Neural crest cell (in vitro differentiated cells): Measurements from ENCODE around the gene UFM1. TPM values are rescaled to one million over a fixed set of nuclear protein-coding genes. Genes with fewer than 3 reads are reported as not detected.
"Not testable (repeated sequence)": the region's sequence is repeated elsewhere in the genome, so short reads cannot be mapped to it uniquely, and the experiment has no call there.

Source experiments
- DNase-seq: peaks from one replicate; pipeline ENCODE4 v3.0.0; 2021; ENCODE audit warnings: low read depth, mixed read lengths, low spot score
- H3K27ac Mint-ChIP-seq: one replicate; pipeline ENCODE4 v1.8.0; 2021; ENCODE audit warnings: mild to moderate bottlenecking, mixed read lengths; ENCODE audit not compliant: unreplicated experiment
- H3K27me3 Mint-ChIP-seq: 2 replicates; pipeline ENCODE4 v1.8.0; 2021; ENCODE audit warnings: low read depth, mild to moderate bottlenecking, mixed read lengths
- H3K36me3 Mint-ChIP-seq: 2 replicates; pipeline ENCODE4 v1.8.0; 2021; ENCODE audit warnings: low read depth, mild to moderate bottlenecking, mixed read lengths
- H3K4me1 Mint-ChIP-seq: 2 replicates; pipeline ENCODE4 v1.8.0; 2021; ENCODE audit warnings: mixed read lengths
- H3K4me3 Mint-ChIP-seq: one replicate; pipeline ENCODE4 v1.8.0; 2021; ENCODE audit warnings: mild to moderate bottlenecking, mixed read lengths
- H3K9me3 Mint-ChIP-seq: 2 replicates; pipeline ENCODE4 v1.8.0; 2021; ENCODE audit warnings: mixed read lengths
- total RNA-seq: library from RNA; stranded (reverse); gene quantifications from 2 replicates; pipeline ENCODE4 v1.2.1, GENCODE V29; 2021
- TF ChIP-seq, protein P1 (sequence below): fragments of 200-600 bp; sonication (generic); conservative IDR thresholded peaks from 2 replicates; pipeline ENCODE4 v1.5.0; 2021; ENCODE audit warnings: antibody characterized with exemption, mild to moderate bottlenecking

Gene UFM1
- total RNA-seq, 1 donor from 2014 or later = 35.7 TPM

DNA sequence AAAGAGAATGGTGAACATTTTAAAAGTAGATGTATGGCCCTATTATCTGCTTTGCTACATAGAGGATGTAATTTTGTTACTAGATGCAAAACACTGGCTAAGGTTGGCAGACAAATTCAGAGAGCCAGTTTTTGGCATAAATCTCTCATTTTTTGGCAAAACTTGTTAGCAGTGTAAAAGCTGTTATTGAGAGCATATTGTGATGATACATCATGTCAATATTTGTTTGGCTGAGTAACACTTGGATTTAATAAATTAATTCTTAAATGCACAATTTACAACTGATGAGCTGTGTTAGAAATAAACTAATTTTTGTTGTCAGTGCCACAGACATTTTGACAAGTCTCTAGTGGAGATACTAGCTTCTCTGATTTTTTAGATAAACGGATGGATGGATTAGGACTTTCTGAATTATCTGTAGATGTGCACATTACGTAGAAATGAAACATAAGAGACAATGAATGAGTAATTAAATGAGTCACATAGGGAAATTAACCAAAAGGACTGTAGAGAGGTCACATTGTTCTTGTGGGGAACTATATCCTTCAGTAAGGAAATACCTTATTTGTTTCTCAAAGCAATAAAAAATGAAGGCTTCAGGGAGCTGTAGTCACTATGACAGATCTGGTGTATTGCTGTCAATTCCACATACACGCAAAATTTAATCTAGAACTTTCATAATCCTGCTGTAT, 17.4 kb downstream of the UFM1 start:
- no peaks in the 10 kb centered on the region for H3K9me3 Mint-ChIP-seq
- no peak for DNase-seq
- no peaks in the 10 kb centered on the region for H3K27me3 Mint-ChIP-seq
- H3K4me1 Mint-ChIP-seq = no peaks in the 10 kb centered on the region
- TF ChIP-seq, protein P1, sequence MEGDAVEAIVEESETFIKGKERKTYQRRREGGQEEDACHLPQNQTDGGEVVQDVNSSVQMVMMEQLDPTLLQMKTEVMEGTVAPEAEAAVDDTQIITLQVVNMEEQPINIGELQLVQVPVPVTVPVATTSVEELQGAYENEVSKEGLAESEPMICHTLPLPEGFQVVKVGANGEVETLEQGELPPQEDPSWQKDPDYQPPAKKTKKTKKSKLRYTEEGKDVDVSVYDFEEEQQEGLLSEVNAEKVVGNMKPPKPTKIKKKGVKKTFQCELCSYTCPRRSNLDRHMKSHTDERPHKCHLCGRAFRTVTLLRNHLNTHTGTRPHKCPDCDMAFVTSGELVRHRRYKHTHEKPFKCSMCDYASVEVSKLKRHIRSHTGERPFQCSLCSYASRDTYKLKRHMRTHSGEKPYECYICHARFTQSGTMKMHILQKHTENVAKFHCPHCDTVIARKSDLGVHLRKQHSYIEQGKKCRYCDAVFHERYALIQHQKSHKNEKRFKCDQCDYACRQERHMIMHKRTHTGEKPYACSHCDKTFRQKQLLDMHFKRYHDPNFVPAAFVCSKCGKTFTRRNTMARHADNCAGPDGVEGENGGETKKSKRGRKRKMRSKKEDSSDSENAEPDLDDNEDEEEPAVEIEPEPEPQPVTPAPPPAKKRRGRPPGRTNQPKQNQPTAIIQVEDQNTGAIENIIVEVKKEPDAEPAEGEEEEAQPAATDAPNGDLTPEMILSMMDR = no peak
- no peak overlapping the region for H3K27ac Mint-ChIP-seq
- peaks cover 4% of the 10 kb centered on the region for H3K36me3 Mint-ChIP-seq
- no peak overlapping the region for H3K4me3 Mint-ChIP-seq

DNA sequence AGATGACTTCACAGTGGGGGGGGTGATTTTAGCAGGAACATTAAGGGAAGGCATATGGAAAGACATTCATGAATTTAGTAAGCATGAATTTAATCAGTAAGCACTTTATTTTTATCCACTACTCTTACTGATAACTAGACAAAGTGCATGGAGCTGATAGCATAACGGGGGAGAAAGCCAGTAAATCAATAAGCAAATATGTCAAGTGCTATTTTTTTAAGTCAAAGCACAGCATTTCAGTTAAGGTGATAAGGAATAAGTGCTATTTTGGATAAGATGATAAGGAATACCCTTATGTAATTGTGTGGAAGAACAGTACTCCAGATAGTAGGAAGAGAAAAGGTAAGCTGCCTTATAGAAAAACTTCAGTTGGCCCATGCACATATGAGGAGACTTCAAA, 19.4 kb downstream of the UFM1 start:
- Mint-ChIP-seq H3K36me3 (no peaks in the 10 kb centered on the region), H3K27me3 (no peaks in the 10 kb centered on the region), H3K27ac (no peak overlapping the region), H3K4me1 (no peaks in the 10 kb centered on the region), H3K4me3 (no peak overlapping the region), H3K9me3 (no peaks in the 10 kb centered on the region)
- TF ChIP-seq, protein P1 = no peak
- no peak for DNase-seq

DNA sequence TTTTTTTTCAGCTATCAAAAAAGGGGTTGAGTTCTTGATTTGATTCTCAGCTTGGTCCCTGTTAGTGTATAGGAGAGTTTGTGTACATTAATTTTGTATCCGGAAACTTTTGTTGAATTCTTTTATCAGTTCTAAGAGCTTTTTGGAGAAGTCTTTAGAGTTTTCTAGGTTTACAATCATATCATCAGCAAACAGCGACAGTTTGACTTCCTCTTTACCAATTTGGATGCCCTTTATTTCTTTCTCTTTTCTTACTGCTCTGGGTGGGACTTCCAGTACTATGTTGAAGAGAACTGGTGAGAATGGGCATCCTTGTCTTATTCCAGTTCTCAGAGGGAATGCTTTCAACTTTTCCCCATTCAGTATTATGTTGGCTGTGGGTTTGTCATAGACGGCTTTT, 20.4 kb downstream of the UFM1 start:
- not testable (repeated sequence) for DNase-seq, H3K4me1 Mint-ChIP-seq, H3K9me3 Mint-ChIP-seq, H3K27ac Mint-ChIP-seq, H3K4me3 Mint-ChIP-seq, H3K36me3 Mint-ChIP-seq, H3K27me3 Mint-ChIP-seq

DNA sequence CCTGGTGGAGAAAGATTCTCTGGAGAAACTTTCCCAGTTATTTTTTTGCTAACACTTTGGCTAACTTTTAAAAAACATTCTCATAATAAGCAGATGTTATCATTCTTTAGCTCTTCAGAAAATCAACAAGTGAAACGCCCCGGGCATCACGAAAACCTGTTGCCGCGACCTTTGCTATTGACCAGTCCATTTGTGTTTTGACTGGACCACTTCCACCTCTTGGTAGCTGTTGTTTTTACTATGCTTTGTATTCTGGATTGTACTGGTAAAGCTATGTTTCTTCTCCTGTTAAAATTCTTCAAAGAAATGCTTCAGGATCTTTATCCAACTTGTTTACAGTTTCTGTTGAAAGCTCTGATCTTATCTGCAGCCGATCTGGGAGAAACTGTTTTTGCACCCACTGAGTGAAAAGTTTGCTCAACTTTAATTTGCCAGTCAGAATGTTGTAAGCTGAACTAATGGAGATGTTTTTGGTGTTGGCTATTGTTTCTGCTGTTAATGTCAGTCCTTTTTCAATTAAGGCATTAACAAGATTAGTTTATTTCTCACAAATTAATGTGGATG, 23.3 kb downstream of the UFM1 start:
- Mint-ChIP-seq H3K36me3 (no peaks in the 10 kb centered on the region), H3K4me3 (no peak overlapping the region), H3K27ac (no peak overlapping the region), H3K27me3 (no peaks in the 10 kb centered on the region), H3K9me3 (no peaks in the 10 kb centered on the region), H3K4me1 (no peaks in the 10 kb centered on the region)
- TF ChIP-seq, protein P1 = no peak
- DNase-seq = no peak

DNA sequence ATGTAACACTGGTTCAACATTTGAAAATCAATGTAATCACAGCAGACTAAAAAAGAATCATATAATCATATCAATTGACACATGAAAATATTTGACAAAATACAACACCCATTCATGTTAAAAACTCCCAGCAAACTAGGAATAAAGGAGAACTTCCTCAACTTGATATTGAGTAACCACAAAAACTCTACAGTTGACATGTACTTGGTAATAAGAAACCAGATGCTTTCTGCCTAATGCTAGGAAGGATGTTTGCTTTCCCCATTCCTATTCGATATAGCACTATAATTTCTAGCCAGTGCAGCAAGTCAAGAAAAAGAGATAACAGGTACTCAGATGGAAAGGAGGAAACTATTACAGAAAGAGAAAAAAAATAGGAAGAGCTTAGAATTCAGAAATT, 26.9 kb downstream of the UFM1 start:
- Mint-ChIP-seq H3K27me3 (no peaks in the 10 kb centered on the region), H3K9me3 (no peaks in the 10 kb centered on the region), H3K27ac (no peak overlapping the region), H3K4me1 (no peaks in the 10 kb centered on the region), H3K36me3 (no peaks in the 10 kb centered on the region), H3K4me3 (no peak overlapping the region)
- TF ChIP-seq, protein P1 = no peak
- no peak for DNase-seq

- no peaks in the 10 kb centered on the region for H3K4me1 Mint-ChIP-seq
- no peaks in the 10 kb centered on the region for H3K36me3 Mint-ChIP-seq
- H3K4me3 Mint-ChIP-seq = no peak overlapping the region
- H3K9me3 Mint-ChIP-seq = no peaks in the 10 kb centered on the region
- no peak for DNase-seq
- no peak overlapping the region for H3K27ac Mint-ChIP-seq
- no peaks in the 10 kb centered on the region for H3K27me3 Mint-ChIP-seq
- TF ChIP-seq, protein P1 = no peak
Measured at GRCh38 chr13:38381890-38382289, 32.2 kb downstream of the UFM1 start.
